H1 (cell line): ENCODE results near the gene KIF26A. TPM values are rescaled to one million over a fixed set of nuclear protein-coding genes. Genes with fewer than 3 reads are reported as not detected.

Experiments
- ASH2L ChIP-seq: fragments of 200-600, 300-600 bp; sonication (generic); IDR thresholded peaks from one replicate; pipeline ENCODE4 v1.7.1; 2017; ENCODE audit warnings: low read length
- CREB1 ChIP-seq: IDR thresholded peaks from 2 replicates; pipeline ENCODE4 v1.6.1; 2012; ENCODE audit warnings: inconsistent platforms
- GABPA ChIP-seq: IDR thresholded peaks from 2 replicates; pipeline ENCODE4 v1.6.1; 2011; ENCODE audit warnings: mild to moderate bottlenecking, low read length, moderate library complexity, borderline replicate concordance; ENCODE audit not compliant: insufficient read depth
- MAX ChIP-seq: IDR thresholded peaks from 2 replicates; pipeline ENCODE4 v1.6.1; 2012; ENCODE audit warnings: inconsistent platforms
- polyA plus RNA-seq, 7 experiments: library from polyadenylated mRNA; depleted of rRNA in 3 of 7; stranded (reverse) in 5 of 7; unstranded in 2 of 7; fragments of >200 nt in 5 of 7; fragments of 200-250 nt in 2 of 7; gene quantifications; 1 replicate in 5 of 7; 2 replicates in 1 of 7; 4 replicates in 1 of 7; pipeline versions ENCODE4 v1.2.1 to v1.2.3, GENCODE V29; 2011 to 2013; ENCODE audit warnings: missing spikeins in 2 of 7, mixed read lengths in 2 of 7
- total RNA-seq: library from RNA; stranded (reverse); fragmentation: NEBNext Ultra II Directional; extraction: Animal tissue kit (Norgen Biotek cat#: 25700); gene quantifications from 2 replicates; pipeline ENCODE4 v1.2.1, GENCODE V29; 2021

The KIF26A gene
- total and polyA plus RNA-seq, 2 of the 8 experiments (the other 6 are each of a cell fraction or from before 2014, with no cell fraction given): 11.5 to 41.6 TPM

- TF ChIP-seq MAX (peak; percentile 30; the same call in 1 of the 2 replicates), ASH2L (peak; percentile 3), CREB1 (0 out of 2 replicates have a peak, but pooled peaks have one; percentile 26), GABPA (0 out of 2 replicates have a peak, but pooled peaks have one; percentile 16)
Observed at GRCh38 chr14:104135121-104135903, 3.1 kb upstream of the KIF26A start (continued).
